Thoracic aorta (tissue), 2 donors: ENCODE results near the gene INO80D. TPM values are rescaled to one million over a fixed set of nuclear protein-coding genes. Genes with fewer than 3 reads are reported as not detected.
"Not testable (repeated sequence)": the region's sequence is repeated elsewhere in the genome, so short reads cannot be mapped to it uniquely, and the experiment has no call there.

Experiments
- ATAC-seq: fragments of 150-250 bp; one replicate; pipeline ENCODE4 v1.8.0; 2017; ENCODE audit warnings: low read depth; ENCODE audit not compliant: insufficient number of reproducible peaks, low FRiP score
- DNase-seq: peaks from one replicate; pipeline ENCODE4 v3.0.0-alpha.2; 2020; ENCODE audit warnings: low spot score
- H3K27ac ChIP-seq, 2 donors: fragments of 200-600 bp; sonication (generic); 1 replicate in 1 of 2; 2 replicates in 1 of 2; pipeline ENCODE4 v1.5.1; 2016; ENCODE audit warnings: mild to moderate bottlenecking in 2 of 2, moderate library complexity in 2 of 2
- H3K27me3 ChIP-seq: fragments of 200-600 bp; sonication (generic); replicated peaks from 2 replicates; pipeline ENCODE4 v1.6.0; 2016; ENCODE audit warnings: mild to moderate bottlenecking; ENCODE audit not compliant: insufficient read depth
- H3K36me3 ChIP-seq: fragments of 200-600 bp; sonication (generic); one replicate; pipeline ENCODE4 v1.5.1; 2016
- H3K4me1 ChIP-seq, 2 donors: fragments of 200-600 bp; sonication (generic); 1 replicate in 1 of 2; 2 replicates in 1 of 2; pipeline versions ENCODE4 v1.5.1 to v1.6.0; 2016; ENCODE audit warnings: low read depth in 2 of 2, mild to moderate bottlenecking in 1 of 2; ENCODE audit not compliant: control insufficient read depth in 1 of 2
- H3K4me3 ChIP-seq: fragments of 200-600 bp; sonication (generic); 2 replicates; pipeline ENCODE4 v1.5.1; 2016; ENCODE audit warnings: mild to moderate bottlenecking
- H3K9me3 ChIP-seq: fragments of 200-600 bp; sonication (generic); 2 replicates; pipeline ENCODE4 v1.5.1; 2016
- total RNA-seq, 2 donors: library from RNA; depleted of rRNA; stranded (reverse); fragments of >200 nt; gene quantifications; one replicate each; pipeline versions ENCODE4 v1.1.0 to v1.2.3, GENCODE V29; 2016
- TF ChIP-seq, protein P1 (sequence below): fragments of 200-600 bp; sonication (generic); IDR thresholded peaks from one replicate; pipeline ENCODE4 v1.5.1; 2019; ENCODE audit warnings: antibody characterized with exemption

The INO80D gene
- total RNA-seq, 2 donors from 2014 or later: 24.4 to 25.5 TPM

DNA sequence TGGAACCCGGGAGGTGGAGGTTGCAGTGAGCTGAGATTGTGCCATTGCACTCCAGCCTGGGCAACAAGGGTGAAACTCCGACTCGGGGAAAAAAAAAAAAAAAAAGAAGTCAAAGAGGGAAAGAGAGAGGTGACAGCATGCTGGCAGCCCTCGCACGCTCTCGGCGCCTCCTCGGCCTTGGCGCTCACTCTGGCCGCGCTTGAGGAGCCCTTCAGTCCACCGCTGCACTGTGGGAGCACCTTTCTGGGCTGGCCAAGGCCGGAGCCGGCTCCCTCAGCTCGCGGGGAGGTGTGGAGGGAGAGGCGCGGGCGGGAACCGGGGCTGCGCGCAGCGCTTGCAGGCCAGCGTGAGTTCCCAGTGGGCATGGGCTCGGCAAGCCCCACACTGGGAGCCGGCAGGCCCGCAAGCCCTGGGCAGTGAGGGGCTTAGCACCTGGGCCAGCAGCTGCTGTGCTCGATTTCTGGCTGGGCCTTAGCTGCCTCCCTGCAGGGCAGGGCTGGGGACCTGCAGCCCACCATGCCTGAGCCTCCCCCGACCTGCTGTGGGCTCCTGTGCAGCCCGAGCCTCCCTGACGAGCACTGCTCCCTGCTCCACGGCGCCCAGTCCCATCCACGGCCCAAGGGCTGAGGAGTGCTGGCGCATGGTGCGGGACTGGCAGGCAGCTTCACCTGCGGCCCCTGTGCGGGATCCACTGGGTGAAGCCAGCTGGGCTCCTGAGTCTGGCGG is 108.9 kb downstream of the INO80D start:
- DNase-seq, H3K27ac ChIP-seq, H3K36me3 ChIP-seq, H3K4me1 ChIP-seq, H3K9me3 ChIP-seq, ATAC-seq, H3K4me3 ChIP-seq, H3K27me3 ChIP-seq: not testable (repeated sequence)

DNA sequence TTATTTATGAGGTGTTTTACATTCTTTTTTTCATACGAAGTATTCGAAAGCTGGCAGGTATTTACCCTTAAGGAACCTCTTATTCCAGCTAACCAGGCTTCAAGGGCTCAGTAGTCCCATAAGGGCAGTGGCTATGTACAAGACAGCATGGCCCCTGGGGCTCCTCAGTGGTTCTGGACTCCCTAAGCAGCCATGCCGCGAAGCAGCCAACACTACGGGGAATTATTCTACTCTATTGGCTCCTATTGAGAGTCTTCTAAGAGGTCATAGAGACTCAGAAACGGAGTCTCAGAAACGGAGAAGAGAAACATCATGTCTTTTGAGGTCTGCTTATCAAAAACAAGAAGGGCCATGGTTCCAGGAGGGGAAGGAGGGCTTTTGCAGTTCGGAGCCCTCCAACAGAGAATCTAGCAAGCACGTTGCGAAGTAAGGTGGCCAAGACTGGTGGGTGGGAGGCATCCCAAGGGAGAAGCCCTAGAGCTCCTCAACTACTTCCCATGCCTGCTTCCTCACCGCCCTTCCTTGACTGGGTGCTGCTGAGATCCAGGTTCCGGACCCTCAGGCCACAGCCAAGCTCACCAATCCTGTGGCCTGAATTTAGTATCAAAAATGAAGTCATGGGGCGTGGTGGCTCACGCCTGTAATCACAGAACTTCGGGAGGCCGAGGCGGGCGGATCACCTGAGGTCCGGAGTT is 109.7 kb downstream of the INO80D start:
- Histone ChIP-seq H3K27me3 (no peaks in the 10 kb centered on the region), H3K27ac (no peak overlapping the region), H3K36me3 (no peaks in the 10 kb centered on the region), H3K9me3 (no peaks in the 10 kb centered on the region), H3K4me1 (no peaks in the 10 kb centered on the region), H3K4me3 (no peak overlapping the region)
- TF ChIP-seq, protein P1, sequence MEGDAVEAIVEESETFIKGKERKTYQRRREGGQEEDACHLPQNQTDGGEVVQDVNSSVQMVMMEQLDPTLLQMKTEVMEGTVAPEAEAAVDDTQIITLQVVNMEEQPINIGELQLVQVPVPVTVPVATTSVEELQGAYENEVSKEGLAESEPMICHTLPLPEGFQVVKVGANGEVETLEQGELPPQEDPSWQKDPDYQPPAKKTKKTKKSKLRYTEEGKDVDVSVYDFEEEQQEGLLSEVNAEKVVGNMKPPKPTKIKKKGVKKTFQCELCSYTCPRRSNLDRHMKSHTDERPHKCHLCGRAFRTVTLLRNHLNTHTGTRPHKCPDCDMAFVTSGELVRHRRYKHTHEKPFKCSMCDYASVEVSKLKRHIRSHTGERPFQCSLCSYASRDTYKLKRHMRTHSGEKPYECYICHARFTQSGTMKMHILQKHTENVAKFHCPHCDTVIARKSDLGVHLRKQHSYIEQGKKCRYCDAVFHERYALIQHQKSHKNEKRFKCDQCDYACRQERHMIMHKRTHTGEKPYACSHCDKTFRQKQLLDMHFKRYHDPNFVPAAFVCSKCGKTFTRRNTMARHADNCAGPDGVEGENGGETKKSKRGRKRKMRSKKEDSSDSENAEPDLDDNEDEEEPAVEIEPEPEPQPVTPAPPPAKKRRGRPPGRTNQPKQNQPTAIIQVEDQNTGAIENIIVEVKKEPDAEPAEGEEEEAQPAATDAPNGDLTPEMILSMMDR: no peak
- DNase-seq (no peak), ATAC-seq (no peak)

DNA sequence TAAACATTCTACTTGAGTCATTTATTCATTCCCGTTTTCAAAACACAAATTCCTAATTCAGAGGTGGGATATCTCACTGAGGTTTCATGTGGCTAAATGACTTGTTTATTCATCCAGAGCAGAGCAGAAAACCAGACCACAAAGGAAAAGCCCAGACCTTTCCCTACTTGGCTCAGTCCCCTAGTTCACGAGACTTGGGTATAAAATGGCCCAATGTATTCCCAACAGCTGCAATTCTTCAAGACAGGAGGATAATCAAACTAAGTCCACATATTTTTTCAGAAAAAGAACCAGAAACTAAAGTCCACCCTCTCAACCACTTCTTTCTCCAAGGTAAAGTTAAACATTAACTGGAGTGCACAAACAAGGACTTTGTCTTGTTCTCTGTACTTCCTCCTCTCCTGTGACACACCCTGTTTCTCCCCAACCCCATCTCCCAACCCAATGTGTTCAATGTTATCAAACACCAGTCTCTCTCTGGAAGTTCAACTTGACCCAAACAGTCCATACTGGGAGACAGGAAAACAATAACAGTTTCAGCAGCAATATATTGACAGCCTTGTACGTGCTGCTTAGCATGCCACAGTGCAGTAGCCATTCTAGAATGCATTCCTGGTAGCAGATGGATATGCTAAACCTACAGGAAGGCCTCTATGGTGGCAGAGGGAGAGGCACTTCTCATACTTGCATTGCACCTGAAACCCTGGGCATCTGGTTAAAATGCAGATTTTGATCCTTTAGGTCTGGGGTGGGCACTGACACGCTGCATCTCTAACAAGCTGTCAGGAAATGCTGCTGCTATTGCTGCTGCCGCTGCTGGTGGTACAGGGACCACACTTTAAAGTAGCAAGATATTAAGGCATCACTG is 110.7 kb downstream of the INO80D start:
- Histone ChIP-seq H3K9me3 (no peaks in the 10 kb centered on the region), H3K4me1 (no peaks in the 10 kb centered on the region), H3K27me3 (no peaks in the 10 kb centered on the region), H3K36me3 (no peaks in the 10 kb centered on the region), H3K27ac (no peak overlapping the region), H3K4me3 (no peak overlapping the region)
- TF ChIP-seq, protein P1: no peak
- ATAC-seq (no peak), DNase-seq (no peak)

DNA sequence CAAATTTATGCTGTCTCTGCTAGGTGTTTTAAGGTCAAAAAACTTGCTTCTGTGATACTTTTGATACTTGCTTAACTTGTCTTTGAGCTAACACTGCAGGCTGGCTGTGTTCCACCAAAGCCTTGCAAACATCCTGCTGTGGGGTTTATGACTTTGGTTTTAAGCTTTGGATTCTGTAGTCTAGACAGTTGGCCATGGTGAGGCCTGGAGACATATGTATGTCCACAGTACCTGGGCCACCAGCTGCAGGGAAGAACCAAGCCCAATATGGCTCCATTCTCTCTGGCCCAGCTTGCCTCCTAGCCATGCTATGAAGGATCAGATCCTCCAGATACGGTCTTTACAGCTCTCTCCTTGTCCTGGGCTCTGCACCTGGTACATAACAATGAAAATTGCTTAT is 113.9 kb downstream of the INO80D start:
- Histone ChIP-seq H3K27me3 (no peaks in the 10 kb centered on the region), H3K9me3 (no peaks in the 10 kb centered on the region), H3K36me3 (no peaks in the 10 kb centered on the region), H3K27ac (no peak overlapping the region), H3K4me1 (no peaks in the 10 kb centered on the region), H3K4me3 (no peak overlapping the region)
- DNase-seq: no peak
- TF ChIP-seq, protein P1: no peak
- ATAC-seq: no peak

DNA sequence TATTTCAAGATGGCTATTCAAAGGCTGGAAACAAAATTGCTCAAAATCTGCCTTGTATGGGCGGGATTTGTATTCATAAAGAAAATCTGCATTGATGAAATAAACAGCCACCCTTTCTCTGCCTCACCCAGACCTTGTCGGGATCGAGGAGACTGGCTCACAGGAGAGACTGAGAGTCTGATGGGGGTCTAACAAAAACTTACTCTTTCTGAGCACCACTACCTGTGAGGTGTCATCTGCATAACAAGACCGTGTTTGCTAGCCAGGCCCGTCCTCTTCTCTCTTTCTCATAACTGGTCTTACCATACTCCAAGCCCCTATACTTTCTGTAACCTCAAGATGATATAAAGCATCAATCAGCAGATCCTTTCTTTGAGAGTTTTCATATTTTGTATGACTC is 115.6 kb downstream of the INO80D start:
- TF ChIP-seq, protein P1: no peak

More for the DNA sequence above, 115.6 kb downstream of the INO80D start:
- Histone ChIP-seq H3K27ac (no peak overlapping the region), H3K4me1 (no peaks in the 10 kb centered on the region), H3K27me3 (no peaks in the 10 kb centered on the region), H3K36me3 (no peaks in the 10 kb centered on the region), H3K4me3 (no peak overlapping the region), H3K9me3 (no peaks in the 10 kb centered on the region)
- ATAC-seq (no peak), DNase-seq (no peak)
